H1 (cell line): ENCODE results near the gene SMC6. TPM values are rescaled to one million over a fixed set of nuclear protein-coding genes. Genes with fewer than 3 reads are reported as not detected.

Source experiments
- CTCF ChIA-PET: fragments of 300-600 bp; sonication (Branson Sonifier 250); formaldehyde crosslinking; loops from one replicate; lab custom pipeline; 2021; ENCODE audit not compliant: partially characterized antibody; lab: Charles Lee
- POLR2A ChIA-PET: fragments of 300-600 bp; sonication (Branson Sonifier 250); formaldehyde crosslinking; loops from one replicate; lab custom pipeline; 2021; ENCODE audit warnings: inconsistent platforms; ENCODE audit not compliant: partially characterized antibody; lab: Charles Lee
- DNase-seq, 2 experiments: peaks; one replicate each; pipeline versions ENCODE4 v3.0.0 to v3.0.0-alpha.2; 2010 to 2022; ENCODE audit warnings: low spot score in 2 of 2, low read depth in 1 of 2, mixed read lengths in 1 of 2
- FAIRE-seq: peaks from 2 replicates; lab custom pipeline; 2011; peaks lifted over from hg19 to GRCh38; lab: Jason Lieb, UNC
- H2AFZ ChIP-seq: 2 replicates; pipeline ENCODE4 v1.8.1; 2012; ENCODE audit warnings: low read length, inconsistent platforms
- H2AK5ac ChIP-seq: 2 replicates; pipeline ENCODE4 v1.6.1; 2013; ENCODE audit warnings: low read depth, low read length
- H2BK120ac ChIP-seq: replicated peaks from 2 replicates; pipeline ENCODE3; 2013; ENCODE audit warnings: low read depth, low read length, inconsistent platforms
- H2BK12ac ChIP-seq: 2 replicates; pipeline ENCODE4 v1.6.1; 2013; ENCODE audit warnings: low read depth, low read length
- H2BK15ac ChIP-seq: 2 replicates; pipeline ENCODE4 v1.6.1; 2013; ENCODE audit warnings: low read length
- H2BK20ac ChIP-seq: 2 replicates; pipeline ENCODE4 v1.6.1; 2013; ENCODE audit warnings: low read length
- H2BK5ac ChIP-seq: 2 replicates; pipeline ENCODE4 v1.6.1; 2013; ENCODE audit warnings: low read depth, low read length
- H3K14ac ChIP-seq: 2 replicates; pipeline ENCODE4 v1.6.1; 2013; ENCODE audit warnings: inconsistent platforms; ENCODE audit not compliant: insufficient read length
- H3K18ac ChIP-seq: 2 replicates; pipeline ENCODE4 v1.6.1; 2013; ENCODE audit warnings: low read length; ENCODE audit errors: extremely low read depth
- H3K23ac ChIP-seq: 2 replicates; pipeline ENCODE4 v1.6.1; 2013; ENCODE audit warnings: inconsistent platforms; ENCODE audit not compliant: insufficient read length
- H3K23me2 ChIP-seq: 2 replicates; pipeline ENCODE4 v1.6.1; 2013; ENCODE audit warnings: low read depth, low read length
- H3K27ac ChIP-seq: 2 replicates; pipeline ENCODE4 v1.6.1; 2011; ENCODE audit warnings: low read depth, low read length, inconsistent platforms
- H3K27me3 ChIP-seq, 4 experiments: replicated peaks in 1 of 4; 1 replicate in 1 of 4; 2 replicates in 3 of 4; pipeline versions ENCODE4 v1.6.1 to v1.8.1; 2011 to 2013; ENCODE audit warnings: low read length in 3 of 4, mild to moderate bottlenecking in 3 of 4, inconsistent platforms in 2 of 4, mixed read lengths in 2 of 4, moderate library complexity in 1 of 4; ENCODE audit not compliant: control insufficient read depth in 3 of 4, insufficient read depth in 3 of 4; ENCODE audit errors: extremely low read depth in 1 of 4
- H3K36me3 ChIP-seq, 4 experiments: 2 replicates each; pipeline versions ENCODE4 v1.6.1 to v1.8.1; 2011 to 2013; ENCODE audit warnings: mild to moderate bottlenecking in 4 of 4, low read length in 3 of 4, moderate library complexity in 2 of 4, control low read depth in 1 of 4, inconsistent platforms in 1 of 4; ENCODE audit not compliant: insufficient read depth in 4 of 4, control insufficient read depth in 2 of 4
- H3K4ac ChIP-seq: replicated peaks from 2 replicates; pipeline ENCODE3; 2013; ENCODE audit warnings: low read length, low read depth, mixed read lengths, inconsistent platforms; ENCODE audit not compliant: insufficient read length
- H3K4me1 ChIP-seq, 4 experiments: replicated peaks in 1 of 4; 1 replicate in 1 of 4; 2 replicates in 3 of 4; pipeline versions ENCODE4 v1.6.1 to v1.8.1; 2011 to 2013; ENCODE audit warnings: low read length in 3 of 4, inconsistent platforms in 2 of 4, mixed read lengths in 1 of 4; ENCODE audit not compliant: insufficient read depth in 4 of 4, control insufficient read depth in 3 of 4
- H3K4me2 ChIP-seq, 2 experiments: 2 replicates each; pipeline versions ENCODE4 v1.6.1 to v1.8.1; 2011 to 2013; ENCODE audit warnings: low read depth in 2 of 2, low read length in 2 of 2, control low read depth in 1 of 2, inconsistent platforms in 1 of 2, mild to moderate bottlenecking in 1 of 2; ENCODE audit not compliant: insufficient read depth in 1 of 2
- H3K4me3 ChIP-seq, 4 experiments: fragments of 200-600, 300-600 bp in 1 of 4; sonication (generic), shearing (Covaris generic), sonication (Bioruptor Twin) in 1 of 4; 2 replicates each; pipeline versions ENCODE4 v1.5.1 to v1.8.1; 2011 to 2016; ENCODE audit warnings: low read length in 4 of 4, low read depth in 3 of 4, control low read depth in 2 of 4, inconsistent platforms in 2 of 4, mild to moderate bottlenecking in 2 of 4, mixed read lengths in 1 of 4, moderate library complexity in 1 of 4; ENCODE audit not compliant: insufficient read depth in 2 of 4; ENCODE audit errors: extremely low read depth in 1 of 4
- H3K56ac ChIP-seq: replicated peaks from 2 replicates; pipeline ENCODE3; 2013; ENCODE audit warnings: low read depth, mild to moderate bottlenecking, mixed read lengths, low read length, inconsistent platforms; ENCODE audit not compliant: insufficient read length
- H3K79me1 ChIP-seq: 2 replicates; pipeline ENCODE4 v1.6.1; 2013; ENCODE audit warnings: low read depth, low read length, control low read depth
- H3K79me2 ChIP-seq, 2 experiments: 2 replicates each; pipeline versions ENCODE4 v1.6.1 to v1.8.1; 2012 to 2013; ENCODE audit warnings: low read length in 2 of 2, mild to moderate bottlenecking in 2 of 2, inconsistent platforms in 1 of 2; ENCODE audit not compliant: insufficient read depth in 2 of 2, control insufficient read depth in 1 of 2
- H3K9ac ChIP-seq, 4 experiments: replicated peaks in 1 of 4; 1 replicate in 1 of 4; 2 replicates in 3 of 4; pipeline versions ENCODE4 v1.6.1 to v1.8.1; 2011 to 2013; ENCODE audit warnings: low read depth in 3 of 4, low read length in 3 of 4, control low read depth in 2 of 4, mild to moderate bottlenecking in 2 of 4, moderate library complexity in 2 of 4, inconsistent platforms in 1 of 4; ENCODE audit errors: extremely low read depth in 1 of 4
- H3K9me3 ChIP-seq, 2 experiments: 2 replicates each; pipeline versions ENCODE4 v1.6.1 to v1.8.1; 2012 to 2013; ENCODE audit warnings: mild to moderate bottlenecking in 2 of 2, moderate library complexity in 2 of 2, control low read depth in 1 of 2, inconsistent platforms in 1 of 2, low read depth in 1 of 2, low read length in 1 of 2, mixed read lengths in 1 of 2; ENCODE audit not compliant: insufficient read depth in 2 of 2
- H4K20me1 ChIP-seq, 2 experiments: replicated peaks in 1 of 2; 2 replicates each; pipeline versions ENCODE3 to v1.8.1; 2011 to 2013; ENCODE audit warnings: inconsistent platforms in 2 of 2, low read length in 2 of 2, mild to moderate bottlenecking in 1 of 2; ENCODE audit not compliant: insufficient read depth in 2 of 2, control insufficient read depth in 1 of 2
- H4K5ac ChIP-seq: 2 replicates; pipeline ENCODE4 v1.6.1; 2013; ENCODE audit warnings: low read length, low read depth, mixed read lengths, inconsistent platforms; ENCODE audit not compliant: insufficient read length
- H4K8ac ChIP-seq: 2 replicates; pipeline ENCODE4 v1.8.0; 2013; ENCODE audit warnings: mild to moderate bottlenecking, moderate library complexity, low read length, inconsistent platforms; ENCODE audit not compliant: insufficient read depth; ENCODE audit errors: extremely low read depth
- H4K91ac ChIP-seq: replicated peaks from 2 replicates; pipeline ENCODE3; 2013; ENCODE audit warnings: low read length, mixed read lengths, inconsistent platforms; ENCODE audit not compliant: insufficient read length
- BCL11A ChIP-seq, 2 experiments: IDR thresholded peaks; one replicate each; pipeline ENCODE4 v1.6.1; 2011; ENCODE audit warnings: low read depth in 2 of 2, low read length in 2 of 2, mild to moderate bottlenecking in 2 of 2
- KDM5A ChIP-seq: fragments of 200-600 bp; IDR thresholded peaks from 2 replicates; pipeline ENCODE4 v1.7.1; 2012; ENCODE audit warnings: mild to moderate bottlenecking, low read length, inconsistent platforms, mixed read lengths
- RNF2 ChIP-seq: fragments of 200-900, 300-1000 bp; sonication (generic); IDR thresholded peaks from 2 replicates; pipeline ENCODE4 v1.7.1; 2016; ENCODE audit warnings: borderline replicate concordance, low read depth, mild to moderate bottlenecking, antibody characterized with exemption, low read length; ENCODE audit not compliant: poor library complexity, severe bottlenecking; ENCODE audit errors: missing control alignments
- WGBS, 2 experiments: shearing (Covaris generic) in 1 of 2; methylation state at CpG; one replicate each; pipeline versions ENCODE4 v1.1.6 to v1.1.7; 2013 to 2015; ENCODE audit warnings: low lambda C conversion rate in 2 of 2, mixed read lengths in 2 of 2, inconsistent platforms in 1 of 2, low coverage in 1 of 2, missing lambda C conversion rate in 1 of 2; ENCODE audit not compliant: insufficient replicate concordance in 2 of 2, insufficient coverage in 1 of 2, insufficient read length in 1 of 2; ENCODE audit errors: extremely low coverage in 1 of 2, missing lambda C conversion rate in 1 of 2; 5-methylcytosine and 5-hydroxymethylcytosine counted together
- polyA plus RNA-seq, 7 experiments: library from polyadenylated mRNA; depleted of rRNA in 3 of 7; stranded (reverse) in 5 of 7; unstranded in 2 of 7; fragments of >200 nt in 5 of 7; fragments of 200-250 nt in 2 of 7; gene quantifications; 1 replicate in 5 of 7; 2 replicates in 1 of 7; 4 replicates in 1 of 7; pipeline versions ENCODE4 v1.2.1 to v1.2.3, GENCODE V29; 2011 to 2013; ENCODE audit warnings: missing spikeins in 2 of 7, mixed read lengths in 2 of 7
- total RNA-seq: library from RNA; stranded (reverse); fragmentation: NEBNext Ultra II Directional; extraction: Animal tissue kit (Norgen Biotek cat#: 25700); gene quantifications from 2 replicates; pipeline ENCODE4 v1.2.1, GENCODE V29; 2021

Gene SMC6
- total and polyA plus RNA-seq, 2 of the 8 experiments (the other 6 are each of a cell fraction or from before 2014, with no cell fraction given) = 9.7 to 49.5 TPM

DNA sequence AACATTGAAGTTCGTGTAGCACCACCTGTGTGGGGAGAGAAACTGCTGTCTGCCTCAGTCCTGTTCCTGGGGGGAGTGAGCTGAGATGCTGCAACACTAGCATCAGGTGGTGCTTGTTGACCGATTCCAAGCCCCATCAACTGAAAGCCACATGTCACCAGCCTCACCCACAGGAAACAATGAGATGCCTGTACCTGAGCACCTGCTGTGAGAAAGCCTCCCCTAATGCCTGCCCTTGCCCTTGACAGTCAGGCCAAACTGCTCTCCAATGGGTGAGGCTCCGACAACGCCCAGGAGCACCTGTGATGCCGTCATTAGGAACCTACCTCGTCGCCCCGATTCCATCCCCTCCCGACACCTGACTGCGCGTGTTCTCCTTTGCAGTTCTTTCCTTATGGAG, 104.6 kb downstream of the SMC6 start:
- 93% methylated on average over 11 of the region's 11 CpGs; no CpG with 5 or more reads in 1 of the 2 experiments for WGBS, 2 experiments
- no peaks in the 10 kb centered on the region for H3K23me2 ChIP-seq
- FAIRE-seq (no peak), DNase-seq (no peak)
- no peak overlapping the region for H4K5ac ChIP-seq
- H2BK5ac ChIP-seq = no peak overlapping the region
- no peaks in the 10 kb centered on the region for H3K9me3 ChIP-seq
- H3K14ac ChIP-seq = no peak overlapping the region
- H3K79me1 ChIP-seq = no peaks in the 10 kb centered on the region; the same call in 1 of the 2 replicates
- POLR2A ChIA-PET = no interaction called here
- H3K4ac ChIP-seq = no peak overlapping the region
- H2AFZ ChIP-seq = no peak overlapping the region
- no peak overlapping the region for H2BK15ac ChIP-seq
- H2AK5ac ChIP-seq = no peak overlapping the region
- CTCF ChIA-PET = interaction anchor here (1.0 to 6.6 kb wide), 3 partner anchors 13 to 32 kb away, joined by 3 to 61 read pairs (median 22); no protein-coding TSS in a partner anchor
- H4K91ac ChIP-seq = no peak overlapping the region
- peaks cover 0 to 4% (median under 1%) of the 10 kb centered on the region in 4 experiments; a peak in 2 of 7 replicates for H3K4me1 ChIP-seq
- H3K79me2 ChIP-seq = no peaks in the 10 kb centered on the region
- H3K18ac ChIP-seq = no peak overlapping the region
- H3K4me3 ChIP-seq = no peak overlapping the region
- H2BK12ac ChIP-seq = no peak overlapping the region
- H2BK20ac ChIP-seq = no peak overlapping the region
- no peak overlapping the region; the same call in 1 of the 2 replicates for H4K8ac ChIP-seq
- no peak overlapping the region for H3K56ac ChIP-seq
- H3K9ac ChIP-seq = no peak overlapping the region
- no peaks in the 10 kb centered on the region for H3K27me3 ChIP-seq
- no peak overlapping the region for H2BK120ac ChIP-seq
- TF ChIP-seq RNF2 (no peak), KDM5A (no peak), BCL11A (IDR thresholded peaks at IDR 0.05; ENCODE audit: low read depth in 2 of 2, low read length in 2 of 2) (no peak)
- TF ChIP-seq, all 59 proteins: peak for 0
- peaks cover 0 to 12% (median 6%) of the 10 kb centered on the region in 4 experiments; a peak in 4 of 8 replicates for H3K36me3 ChIP-seq
- H3K27ac ChIP-seq = no peak overlapping the region
- peaks cover 0 to 2% of the 10 kb centered on the region in 2 experiments for H4K20me1 ChIP-seq
- no peak overlapping the region for H3K4me2 ChIP-seq
- H3K23ac ChIP-seq = no peak overlapping the region
